ENCODE measurements around the gene CELSR1.

The CELSR1 gene

DNA sequence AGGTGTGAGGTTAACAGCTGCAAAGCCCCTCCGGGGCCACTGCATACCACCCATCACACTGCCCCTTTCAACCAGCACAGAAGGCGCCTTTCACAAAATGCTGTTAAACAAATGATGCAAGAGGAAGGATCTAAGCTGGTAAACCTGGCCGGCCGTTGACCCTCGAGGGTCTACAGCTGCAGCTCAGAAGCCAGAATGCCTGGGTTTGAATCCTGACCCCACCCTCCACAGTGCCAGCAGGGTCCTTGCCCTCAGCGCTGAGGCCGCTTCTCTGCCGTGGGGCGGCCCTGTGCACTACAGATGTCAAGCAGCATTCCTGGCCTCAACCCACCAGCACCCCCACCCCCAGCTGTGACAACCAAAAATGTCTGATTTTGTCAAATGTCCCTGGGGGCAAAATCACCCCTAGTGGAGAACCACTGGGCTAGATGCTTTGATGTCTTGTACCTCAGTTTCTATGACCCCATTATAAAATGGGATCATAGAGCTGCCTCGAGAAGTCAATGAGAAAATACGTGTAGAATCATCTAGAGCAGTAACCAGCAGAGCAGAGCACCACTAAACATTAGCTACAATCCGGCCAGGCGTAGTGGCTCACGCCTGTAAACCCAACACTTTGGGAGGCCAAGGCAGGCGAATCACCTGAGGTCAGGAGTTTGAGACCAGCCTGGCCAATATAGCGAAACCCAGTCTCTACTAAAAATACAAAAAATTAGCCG lies 77.9 kb downstream of the CELSR1 start:
- Histone ChIP-seq H3K27me3 (ENCODE audit: control insufficient read depth, low read length) (no peaks in the 10 kb centered on the region; the same call in 1 of the 2 replicates), H3K27ac (ENCODE audit: low read depth, low read length) (no peak overlapping the region), H3K4me3 (ENCODE audit: low read length) (no peak overlapping the region), H3K9me2 (replicated peaks; ENCODE audit: control insufficient read depth, low read length) (no peaks in the 10 kb centered on the region), H4K20me1 (ENCODE audit: control insufficient read depth, insufficient read depth, low read depth, low read length) (no peaks in the 10 kb centered on the region), H3K36me3 (ENCODE audit: control insufficient read depth, low read length) (no peaks in the 10 kb centered on the region), H3K4me2 (ENCODE audit: low read length) (no peak overlapping the region), H3K4me1 (ENCODE audit: control insufficient read depth, low read length) (peaks cover 8% of the 10 kb centered on the region), H3K9me3 (ENCODE audit: control insufficient read depth, insufficient read depth, low read length) (no peaks in the 10 kb centered on the region), H3F3A (ENCODE audit: control insufficient read depth, insufficient read depth) (no peaks in the 10 kb centered on the region), H3K79me2 (ENCODE audit: control insufficient read depth, low read length) (no peaks in the 10 kb centered on the region)
- TF ChIP-seq, protein P1, sequence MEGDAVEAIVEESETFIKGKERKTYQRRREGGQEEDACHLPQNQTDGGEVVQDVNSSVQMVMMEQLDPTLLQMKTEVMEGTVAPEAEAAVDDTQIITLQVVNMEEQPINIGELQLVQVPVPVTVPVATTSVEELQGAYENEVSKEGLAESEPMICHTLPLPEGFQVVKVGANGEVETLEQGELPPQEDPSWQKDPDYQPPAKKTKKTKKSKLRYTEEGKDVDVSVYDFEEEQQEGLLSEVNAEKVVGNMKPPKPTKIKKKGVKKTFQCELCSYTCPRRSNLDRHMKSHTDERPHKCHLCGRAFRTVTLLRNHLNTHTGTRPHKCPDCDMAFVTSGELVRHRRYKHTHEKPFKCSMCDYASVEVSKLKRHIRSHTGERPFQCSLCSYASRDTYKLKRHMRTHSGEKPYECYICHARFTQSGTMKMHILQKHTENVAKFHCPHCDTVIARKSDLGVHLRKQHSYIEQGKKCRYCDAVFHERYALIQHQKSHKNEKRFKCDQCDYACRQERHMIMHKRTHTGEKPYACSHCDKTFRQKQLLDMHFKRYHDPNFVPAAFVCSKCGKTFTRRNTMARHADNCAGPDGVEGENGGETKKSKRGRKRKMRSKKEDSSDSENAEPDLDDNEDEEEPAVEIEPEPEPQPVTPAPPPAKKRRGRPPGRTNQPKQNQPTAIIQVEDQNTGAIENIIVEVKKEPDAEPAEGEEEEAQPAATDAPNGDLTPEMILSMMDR (IDR thresholded peaks at IDR 0.05; ENCODE audit: low read depth, low read length, poor library complexity, severe bottlenecking) = no peak
- TF ChIP-seq EZH2phosphoT487 (IDR thresholded peaks at IDR 0.05; ENCODE audit: borderline replicate concordance, low read length) = no peak

DNA sequence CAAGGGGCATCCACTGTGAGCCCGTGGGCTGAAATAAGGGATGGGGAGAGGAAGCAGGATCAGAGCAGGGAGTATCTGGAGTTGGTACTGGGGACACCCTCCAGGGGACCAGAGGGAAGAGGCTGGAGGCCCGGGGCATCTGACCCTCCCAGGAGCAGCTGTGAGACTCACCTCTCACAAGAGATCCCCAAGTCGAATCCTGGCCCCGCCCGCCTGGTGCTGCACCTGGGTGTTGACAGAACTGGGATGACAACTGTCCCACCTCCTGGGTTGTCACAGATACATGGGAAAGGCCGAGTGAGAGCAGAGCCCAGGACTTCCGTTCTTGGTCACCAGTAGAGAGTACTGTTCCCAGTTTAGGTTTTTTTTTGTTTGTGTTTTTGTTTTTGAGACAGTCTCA lies 78.9 kb downstream of the CELSR1 start:
- TF ChIP-seq, protein P1 (IDR thresholded peaks at IDR 0.05; ENCODE audit: low read depth, low read length, poor library complexity, severe bottlenecking) = no peak
- no peak for TF ChIP-seq EZH2phosphoT487 (IDR thresholded peaks at IDR 0.05; ENCODE audit: borderline replicate concordance, low read length)
- no peaks in the 10 kb centered on the region; the same call in 1 of the 2 replicates for H3K27me3 ChIP-seq (ENCODE audit: control insufficient read depth, low read length)
- peaks cover 8% of the 10 kb centered on the region for H3K4me1 ChIP-seq (ENCODE audit: control insufficient read depth, low read length)
- H3K4me3 ChIP-seq (ENCODE audit: low read length) = no peak overlapping the region
- no peaks in the 10 kb centered on the region for H3F3A ChIP-seq (ENCODE audit: control insufficient read depth, insufficient read depth)
- no peaks in the 10 kb centered on the region for H3K36me3 ChIP-seq (ENCODE audit: control insufficient read depth, low read length)
- H4K20me1 ChIP-seq (ENCODE audit: control insufficient read depth, insufficient read depth, low read depth, low read length) = no peaks in the 10 kb centered on the region
- no peaks in the 10 kb centered on the region for H3K79me2 ChIP-seq (ENCODE audit: control insufficient read depth, low read length)
- no peak overlapping the region for H3K27ac ChIP-seq (ENCODE audit: low read depth, low read length)
- no peak overlapping the region for H3K4me2 ChIP-seq (ENCODE audit: low read length)
- H3K9me2 ChIP-seq (replicated peaks; ENCODE audit: control insufficient read depth, low read length) = no peaks in the 10 kb centered on the region
- H3K9me3 ChIP-seq (ENCODE audit: control insufficient read depth, insufficient read depth, low read length) = no peaks in the 10 kb centered on the region

DNA sequence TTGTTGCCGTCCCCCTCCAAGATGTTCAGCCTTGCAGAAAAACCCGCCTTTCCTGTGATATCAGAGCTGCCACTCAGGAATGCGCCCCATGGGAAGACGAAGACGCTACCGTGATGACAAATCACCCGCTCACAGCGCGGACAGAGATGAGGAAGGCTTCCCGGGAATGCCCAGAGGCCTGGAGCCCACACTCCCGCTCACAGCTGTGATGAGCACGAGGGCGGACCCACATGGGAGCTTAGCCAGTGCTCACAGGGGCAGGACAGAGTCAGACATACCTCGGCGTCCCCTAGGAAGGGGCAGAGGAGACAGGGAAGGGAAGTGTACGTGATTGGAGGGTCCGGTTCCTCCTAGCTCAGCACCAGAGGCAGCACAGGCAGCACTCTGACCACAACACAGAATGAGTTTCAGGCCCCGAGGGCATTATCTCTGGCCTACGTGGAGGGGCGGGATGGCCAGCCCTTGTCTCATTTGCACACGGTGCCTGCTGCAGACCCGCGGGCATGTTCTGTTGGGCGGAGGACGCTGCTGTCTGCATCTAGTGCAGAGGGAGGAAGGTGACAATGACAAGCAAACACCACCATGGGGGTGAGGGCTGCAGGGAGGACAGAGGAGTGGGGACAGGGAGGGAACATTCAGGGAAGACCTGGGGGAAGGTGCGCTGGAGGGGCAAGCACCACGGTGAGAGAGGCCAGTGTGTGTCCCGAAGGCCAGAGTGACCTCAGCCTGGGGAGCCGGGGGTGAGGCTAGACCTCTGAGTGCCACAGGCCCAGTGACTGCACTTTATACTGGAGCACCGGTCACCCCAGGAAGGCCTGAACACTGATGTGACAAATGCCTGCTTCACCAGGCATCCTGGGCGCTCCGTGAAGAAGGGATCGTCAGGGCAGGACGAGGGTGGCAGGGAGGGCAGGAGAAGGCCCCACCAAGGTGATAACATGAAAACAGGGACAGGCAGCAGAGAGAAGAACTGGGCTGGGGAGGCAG lies 79.6 kb downstream of the CELSR1 start:
- Histone ChIP-seq H3K9me2 (replicated peaks; ENCODE audit: control insufficient read depth, low read length) (no peaks in the 10 kb centered on the region), H3K4me3 (ENCODE audit: low read length) (no peak overlapping the region), H3K27ac (ENCODE audit: low read depth, low read length) (no peak overlapping the region), H3K4me1 (ENCODE audit: control insufficient read depth, low read length) (peaks cover 8% of the 10 kb centered on the region), H3F3A (ENCODE audit: control insufficient read depth, insufficient read depth) (no peaks in the 10 kb centered on the region), H3K36me3 (ENCODE audit: control insufficient read depth, low read length) (no peaks in the 10 kb centered on the region), H4K20me1 (ENCODE audit: control insufficient read depth, insufficient read depth, low read depth, low read length) (no peaks in the 10 kb centered on the region), H3K4me2 (ENCODE audit: low read length) (no peak overlapping the region), H3K9me3 (ENCODE audit: control insufficient read depth, insufficient read depth, low read length) (no peaks in the 10 kb centered on the region), H3K79me2 (ENCODE audit: control insufficient read depth, low read length) (no peaks in the 10 kb centered on the region), H3K27me3 (ENCODE audit: control insufficient read depth, low read length) (no peaks in the 10 kb centered on the region; the same call in 1 of the 2 replicates)
- TF ChIP-seq, protein P1 (IDR thresholded peaks at IDR 0.05; ENCODE audit: low read depth, low read length, poor library complexity, severe bottlenecking) = no peak
- TF ChIP-seq EZH2phosphoT487 (IDR thresholded peaks at IDR 0.05; ENCODE audit: borderline replicate concordance, low read length) = no peak

Data from DOHH2 (cell line).